Measurements from ENCODE around the gene CDH4.

GRCh38 chr20:61860260-61860987 lies 608.4 kb downstream of the CDH4 start:
- TF ChIP-seq CTCF (IDR thresholded peaks at IDR 0.05) = no peak
- TF ChIP-seq ZFX (IDR thresholded peaks at IDR 0.05; ENCODE audit: borderline replicate concordance) = no peak
